Measurements from ENCODE around the gene ADGRG2. TPM values are rescaled to one million over a fixed set of nuclear protein-coding genes. Genes with fewer than 3 reads are reported as not detected.

ADGRG2 gene
- total and polyA plus RNA-seq, 2 of the 13 experiments (the other 11 are each of a cell fraction or from before 2014, with no cell fraction given), result not detected

GRCh38 chrX:18946157-18946556 lies 176.1 kb downstream of the ADGRG2 start:
- Histone ChIP-seq H3K4me3 (replicated peaks in 1 of 3; ENCODE audit: insufficient read depth in 1 of 3, low read depth in 2 of 3, low read length in 3 of 3) (no peak overlapping the region), H3K4me2 (ENCODE audit: low read depth, low read length) (no peak overlapping the region), H4K20me1 (ENCODE audit: insufficient read depth, low read length) (0 out of 2 replicates have a peak, but pooled peaks cover 2% of the 10 kb centered on the region), H3K4me1 (ENCODE audit: insufficient read depth, low read length) (no peaks in the 10 kb centered on the region), H2AFZ (ENCODE audit: low read length) (no peak overlapping the region), H3K27ac (ENCODE audit: extremely low read length, insufficient read depth, low read length) (no peak overlapping the region), H3K27me3 (ENCODE audit: control insufficient read depth in 1 of 2, insufficient read depth in 2 of 2, low read length in 2 of 2) (no peaks in the 10 kb centered on the region), H3K79me2 (ENCODE audit: insufficient read depth, low read length) (no peaks in the 10 kb centered on the region), H3K36me3 (replicated peaks in 1 of 2; ENCODE audit: control insufficient read depth in 1 of 2, insufficient read depth in 2 of 2, low read length in 2 of 2) (peaks cover 9 to 64% of the 10 kb centered on the region in 2 experiments; a peak in 4 of 5 replicates), H3K9ac (ENCODE audit: insufficient read depth, low read depth, low read length) (no peak overlapping the region), H3K9me3 (ENCODE audit: low read length) (no peaks in the 10 kb centered on the region)
- no peak for FAIRE-seq
- POLR2A ChIA-PET, result no interaction called here
- no peak for ATAC-seq
- intact Hi-C loops (cut with micrococcal nuclease; ENCODE audit: unreplicated experiment) (no loop called here), in situ Hi-C loops (cut with HindIII; ENCODE audit: extremely low pct_ligation_motif_present, low pct_unique_long_range_greater_than_20kb) (loop anchor here (25.0 kb wide), 1 partner anchor 391 kb away; the partner anchor contains the start of gene PDHA1)
- WGBS (ENCODE audit: low lambda C conversion rate), result 100% methylated on average over 3 of the region's 6 CpGs
- BruUV-seq (replicated peaks), result no TSS peak
- CTCF ChIA-PET (ENCODE audit: low intra/inter-chr PET ratio, low total read pairs), result no interaction called here
- no peak for DNase-seq (ENCODE audit: low spot score)
- TF ChIP-seq JUN (CRISPR knock-in tag; IDR thresholded peaks at IDR 0.05) (no peak), NCOA2 (CRISPR knock-in tag; IDR thresholded peaks at IDR 0.05) (no peak), SATB2 (CRISPR knock-in tag; IDR thresholded peaks at IDR 0.05) (no peak), PRDM4 (CRISPR knock-in tag; IDR thresholded peaks at IDR 0.05; ENCODE audit: borderline replicate concordance) (no peak), PTBP1 (IDR thresholded peaks at IDR 0.05; ENCODE audit: low read depth, low read length, poor library complexity, severe bottlenecking) (no peak), RARG (CRISPR knock-in tag; IDR thresholded peaks at IDR 0.05; ENCODE audit: low read depth) (no peak), CBX2 (IDR thresholded peaks at IDR 0.05; ENCODE audit: low read depth, low read length) (no peak), CBX2 (CRISPR knock-in tag; IDR thresholded peaks at IDR 0.05; ENCODE audit: low read depth) (no peak), ZNF3 (CRISPR knock-in tag; IDR thresholded peaks at IDR 0.05) (no peak), ZNF646 (CRISPR knock-in tag; IDR thresholded peaks at IDR 0.05) (no peak)

Measured in HepG2 (cell line).